GM19324 (cell line): ENCODE measurements around the gene DNAJC30.

Source experiments
- ATAC-seq: cut with Tn5 transposase; IDR thresholded peaks from one replicate; pipeline ENCODE4 v1.9.1; 2021; ENCODE audit warnings: mild to moderate bottlenecking, moderate library complexity; ENCODE audit not compliant: unreplicated experiment, low FRiP score

Gene DNAJC30

GRCh38 chr7:73712773-73713172 lies 29.5 kb upstream of the DNAJC30 start:
- no peak for ATAC-seq

- ATAC-seq = no peak
Observed at GRCh38 chr7:73708961-73709549, 25.8 kb upstream of the DNAJC30 start.

- no peak for ATAC-seq
Observed at GRCh38 chr7:73707045-73707631, 23.9 kb upstream of the DNAJC30 start.

- ATAC-seq = no peak
Observed at GRCh38 chr7:73706126-73707044, 23.1 kb upstream of the DNAJC30 start.

GRCh38 chr7:73705551-73705920 lies 22.3 kb upstream of the DNAJC30 start:
- ATAC-seq = no peak

GRCh38 chr7:73704640-73705550 lies 21.6 kb upstream of the DNAJC30 start:
- no peak for ATAC-seq

GRCh38 chr7:73703757-73704639 lies 20.7 kb upstream of the DNAJC30 start:
- no peak for ATAC-seq

- no peak for ATAC-seq
Observed at GRCh38 chr7:73703225-73703624, 20.0 kb upstream of the DNAJC30 start.

GRCh38 chr7:73702665-73703064 lies 19.4 kb upstream of the DNAJC30 start:
- no peak for ATAC-seq

- no peak for ATAC-seq
Observed at GRCh38 chr7:73702226-73702625, 19.0 kb upstream of the DNAJC30 start.

- no peak for ATAC-seq
Observed at GRCh38 chr7:73701357-73701995, 18.2 kb upstream of the DNAJC30 start.

- ATAC-seq = no peak
Observed at GRCh38 chr7:73700581-73701134, 17.4 kb upstream of the DNAJC30 start.

- ATAC-seq = no peak
Observed at GRCh38 chr7:73700069-73700423, 16.8 kb upstream of the DNAJC30 start.

GRCh38 chr7:73699370-73700068 lies 16.3 kb upstream of the DNAJC30 start:
- ATAC-seq = no peak

GRCh38 chr7:73698410-73698809 lies 15.2 kb upstream of the DNAJC30 start:
- no peak for ATAC-seq

- ATAC-seq = no peak
Observed at GRCh38 chr7:73696372-73696771, 13.1 kb upstream of the DNAJC30 start.

GRCh38 chr7:73690646-73691045 lies 7.4 kb upstream of the DNAJC30 start:
- no peak for ATAC-seq

- ATAC-seq = no peak
Observed at GRCh38 chr7:73688288-73688687, 5.0 kb upstream of the DNAJC30 start.
